Ramos (cell line): ENCODE results near the gene CHCHD6.

ENCODE experiments used
- in situ Hi-C: fragments of 300-500 bp; cut with MboI; formaldehyde crosslinking; loops from one replicate; pipeline ENCODE4 v1.14.3; 2022; ENCODE audit warnings: low sequenced_read_pairs; ENCODE audit not compliant: unreplicated experiment

CHCHD6 gene

GRCh38 chr3:126963261-126964190 lies 259.5 kb downstream of the CHCHD6 start:
- in situ Hi-C loops, result no loop called here

- in situ Hi-C loops, result no loop called here
Measured at GRCh38 chr3:126964261-126964660, 260.2 kb downstream of the CHCHD6 start.

- in situ Hi-C loops, result no loop called here
Measured at GRCh38 chr3:126964950-126965349, 260.9 kb downstream of the CHCHD6 start.

GRCh38 chr3:126965526-126966080 lies 261.6 kb downstream of the CHCHD6 start:
- in situ Hi-C loops, result no loop called here

GRCh38 chr3:126967386-126967785 lies 263.3 kb downstream of the CHCHD6 start:
- in situ Hi-C loops, result no loop called here

- in situ Hi-C loops, result no loop called here
Measured at GRCh38 chr3:126968391-126969390, 264.7 kb downstream of the CHCHD6 start.

GRCh38 chr3:126969586-126969985 lies 265.5 kb downstream of the CHCHD6 start:
- in situ Hi-C loops, result no loop called here

GRCh38 chr3:126970101-126970500 lies 266.1 kb downstream of the CHCHD6 start:
- in situ Hi-C loops, result no loop called here

GRCh38 chr3:126970921-126971320 lies 266.9 kb downstream of the CHCHD6 start:
- in situ Hi-C loops, result no loop called here

- in situ Hi-C loops, result no loop called here
Measured at GRCh38 chr3:126971891-126972351, 267.9 kb downstream of the CHCHD6 start.

- in situ Hi-C loops, result no loop called here
Measured at GRCh38 chr3:126972866-126973265, 268.8 kb downstream of the CHCHD6 start.

- in situ Hi-C loops, result no loop called here
Measured at GRCh38 chr3:126973814-126974213, 269.8 kb downstream of the CHCHD6 start.

- in situ Hi-C loops, result no loop called here
Measured at GRCh38 chr3:126974756-126975155, 270.7 kb downstream of the CHCHD6 start.

GRCh38 chr3:126976906-126977305 lies 272.9 kb downstream of the CHCHD6 start:
- in situ Hi-C loops, result no loop called here

GRCh38 chr3:126977821-126978220 lies 273.8 kb downstream of the CHCHD6 start:
- in situ Hi-C loops, result no loop called here

GRCh38 chr3:126978291-126978690 lies 274.3 kb downstream of the CHCHD6 start:
- in situ Hi-C loops, result no loop called here

- in situ Hi-C loops, result no loop called here
Measured at GRCh38 chr3:126979046-126979628, 275.1 kb downstream of the CHCHD6 start.

GRCh38 chr3:126980266-126980811 lies 276.3 kb downstream of the CHCHD6 start:
- in situ Hi-C loops, result no loop called here

- in situ Hi-C loops, result no loop called here
Measured at GRCh38 chr3:126982126-126982470, 278.1 kb downstream of the CHCHD6 start.
